A549 (cell line): ENCODE results near the gene RDH11. TPM values are rescaled to one million over a fixed set of nuclear protein-coding genes. Genes with fewer than 3 reads are reported as not detected.
A peak's percentile ranks its signal among the peaks of the same experiment; 100 is the strongest.

Experiments
- ATAC-seq, 2 experiments: fragments of 200-7000 bp in 1 of 2; fragments of >200 bp in 1 of 2; cut with Nextera tagmentation in 1 of 2; cut with Tn5 transposase in 1 of 2; 3 replicates each; pipeline versions ENCODE4 v1.8.0 to v1.9.1; 2018 to 2020; ENCODE audit warnings: mild to moderate bottlenecking in 1 of 2, moderate library complexity in 1 of 2
- CTCF ChIA-PET: fragments of 300-600 bp; sonication (Branson Sonifier 250); formaldehyde crosslinking; extraction: SDS; loops from one replicate; lab custom pipeline; 2021; ENCODE audit warnings: antibody characterized with exemption, inconsistent platforms; lab: Yijun Ruan, JAX
- POLR2A ChIA-PET: fragments of 350-600 bp; formaldehyde crosslinking; extraction: SDS; loops from one replicate; lab custom pipeline; 2021; ENCODE audit warnings: antibody characterized with exemption, inconsistent platforms; lab: Yijun Ruan, JAX
- DNase-seq, 2 experiments: peaks; one replicate each; pipeline versions ENCODE4 v3.0.0 to v3.0.0-alpha.2; 2011 to 2016; ENCODE audit warnings: low read depth in 1 of 2, low spot score in 1 of 2
- FAIRE-seq: peaks from 2 replicates; lab custom pipeline; 2011; peaks lifted over from hg19 to GRCh38; lab: Jason Lieb, UNC
- H3K27ac ChIP-seq, 2 experiments: fragments of >200 bp; sonication (Bioruptor Twin); formaldehyde crosslinking; 3 replicates each; pipeline ENCODE4 v1.5.1; 2016 to 2017
- H3K4me1 ChIP-seq: fragments of >200 bp; sonication (Bioruptor Twin); formaldehyde crosslinking; 3 replicates; pipeline ENCODE4 v1.6.1; 2016
- H3K4me2 ChIP-seq: fragments of >200 bp; sonication (Bioruptor Twin); formaldehyde crosslinking; 3 replicates; pipeline ENCODE4 v1.6.1; 2016
- H3K4me3 ChIP-seq: fragments of >200 bp; sonication (Bioruptor Twin); formaldehyde crosslinking; 3 replicates; pipeline ENCODE4 v1.5.1; 2016
- H3K9me3 ChIP-seq: fragments of >200 bp; sonication (Bioruptor Twin); formaldehyde crosslinking; 3 replicates; pipeline ENCODE4 v1.6.1; 2016
- CBX8 ChIP-seq: fragments of 200-600 bp; sonication (generic); IDR thresholded peaks from 2 replicates; pipeline ENCODE4 v1.6.1; 2016
- CHD4 ChIP-seq: fragments of 200-600 bp; sonication (generic); IDR thresholded peaks from 2 replicates; pipeline ENCODE4 v1.6.1; 2016; ENCODE audit warnings: antibody characterized with exemption, mild to moderate bottlenecking, borderline replicate concordance
- EP300 ChIP-seq, 2 experiments: fragments of >200 bp; sonication (Bioruptor Twin); formaldehyde crosslinking; IDR thresholded peaks; 2 replicates in 1 of 2; 3 replicates in 1 of 2; pipeline ENCODE4 v1.6.1; 2016 to 2017
- FOSL2 ChIP-seq, 2 experiments: fragments of 450-650 bp in 1 of 2; fragments of >200 bp in 1 of 2; sonication (Bioruptor Twin) in 1 of 2; formaldehyde crosslinking; IDR thresholded peaks; 2 replicates each; pipeline versions ENCODE4 v1.5.0 to v1.6.1; 2016 to 2020; ENCODE audit warnings: mild to moderate bottlenecking in 1 of 2, moderate library complexity in 1 of 2
- HEYL ChIP-seq: fragments of 250-450 bp; sonication (Bioruptor Pico); IDR thresholded peaks from 2 replicates; pipeline ENCODE4 v1.8.0; 2021; ENCODE audit warnings: mild to moderate bottlenecking, moderate library complexity
- HOXB13 ChIP-seq: fragments of 250-450 bp; sonication (Bioruptor Pico); IDR thresholded peaks from 2 replicates; pipeline ENCODE4 v1.5.0; 2020; ENCODE audit warnings: low read depth, mild to moderate bottlenecking, moderate library complexity
- JUN ChIP-seq, 2 experiments: fragments of >200 bp; sonication (Bioruptor Twin); formaldehyde crosslinking; IDR thresholded peaks; 2 replicates in 1 of 2; 3 replicates in 1 of 2; pipeline ENCODE4 v1.6.1; 2016 to 2017
- KDM5A ChIP-seq: fragments of 200-600 bp; sonication (generic); IDR thresholded peaks from 2 replicates; pipeline ENCODE4 v1.6.1; 2016; ENCODE audit warnings: antibody characterized with exemption, mild to moderate bottlenecking
- MAFK ChIP-seq: fragments of 450-650 bp; IDR thresholded peaks from 2 replicates; pipeline ENCODE4 v1.6.1; 2014; ENCODE audit not compliant: partially characterized antibody
- NFE2L2 ChIP-seq: fragments of 150-350 bp; conservative IDR thresholded peaks from 2 replicates; pipeline ENCODE4 v1.6.1; 2014; ENCODE audit warnings: low read length
- NPAS2 ChIP-seq: fragments of 250-450 bp; sonication (Bioruptor Pico); IDR thresholded peaks from 2 replicates; pipeline ENCODE4 v1.8.0; 2022; ENCODE audit warnings: mild to moderate bottlenecking, moderate library complexity, borderline replicate concordance
- NR3C1 ChIP-seq: fragments of >200 bp; sonication (Bioruptor Twin); formaldehyde crosslinking; IDR thresholded peaks from 3 replicates; pipeline ENCODE4 v1.6.1; 2017
- PHF8 ChIP-seq: fragments of 200-600 bp; sonication (generic); IDR thresholded peaks from 2 replicates; pipeline ENCODE4 v1.6.1; 2016; ENCODE audit warnings: low read depth, mild to moderate bottlenecking, antibody characterized with exemption, moderate library complexity, borderline replicate concordance
- RNF2 ChIP-seq: fragments of 200-600 bp; sonication (generic); IDR thresholded peaks from 2 replicates; pipeline ENCODE4 v1.6.1; 2016; ENCODE audit warnings: low read depth, mild to moderate bottlenecking, antibody characterized with exemption, moderate library complexity, borderline replicate concordance
- ZC3H11A ChIP-seq: fragments of 450-650 bp; IDR thresholded peaks from 2 replicates; pipeline ENCODE4 v1.6.1; 2014; ENCODE audit warnings: antibody characterized with exemption, mild to moderate bottlenecking
- ZNF302 ChIP-seq: fragments of 250-450 bp; sonication (Bioruptor Pico); IDR thresholded peaks from 2 replicates; pipeline ENCODE4 v1.9.0; 2021; ENCODE audit warnings: inconsistent platforms, mild to moderate bottlenecking, moderate library complexity
- ZSCAN20 ChIP-seq: fragments of 250-450 bp; sonication (Bioruptor Pico); IDR thresholded peaks from 2 replicates; pipeline ENCODE4 v1.8.0; 2022; ENCODE audit warnings: mild to moderate bottlenecking, moderate library complexity
- WGBS: methylation state at CpG from one replicate; pipeline ENCODE4 v1.1.6; 2017; ENCODE audit errors: missing lambda C conversion rate; 5-methylcytosine and 5-hydroxymethylcytosine counted together
- polyA plus RNA-seq, 4 experiments: library from polyadenylated mRNA; depleted of rRNA in 3 of 4; stranded (reverse); fragments of >200 nt; fragmentation: RNase III in 1 of 4; extraction: RNeasy Plus Mini Kit Qiagen cat#74134 plus additional on column Dnase treatment in 1 of 4; gene quantifications; 2 replicates in 3 of 4; 3 replicates in 1 of 4; pipeline ENCODE4 v1.2.3, GENCODE V29; 2011 to 2017
- TF ChIP-seq, protein P1 (sequence below): IDR thresholded peaks from 2 replicates; pipeline ENCODE4 v1.6.1; 2012
- TF ChIP-seq, protein P2 (sequence below): fragments of 250-450 bp; sonication (Bioruptor Pico); IDR thresholded peaks from 2 replicates; pipeline ENCODE4 v1.5.0; 2021; ENCODE audit warnings: mild to moderate bottlenecking, moderate library complexity, borderline replicate concordance
- TF ChIP-seq, protein P3 (sequence below): fragments of 450-650 bp; IDR thresholded peaks from 2 replicates; pipeline ENCODE4 v1.6.1; 2014; ENCODE audit warnings: antibody characterized with exemption

Gene RDH11
- polyA plus RNA-seq, 2 of the 4 experiments (the other 2 are of a cell fraction), result 85.7 to 132 TPM

DNA sequence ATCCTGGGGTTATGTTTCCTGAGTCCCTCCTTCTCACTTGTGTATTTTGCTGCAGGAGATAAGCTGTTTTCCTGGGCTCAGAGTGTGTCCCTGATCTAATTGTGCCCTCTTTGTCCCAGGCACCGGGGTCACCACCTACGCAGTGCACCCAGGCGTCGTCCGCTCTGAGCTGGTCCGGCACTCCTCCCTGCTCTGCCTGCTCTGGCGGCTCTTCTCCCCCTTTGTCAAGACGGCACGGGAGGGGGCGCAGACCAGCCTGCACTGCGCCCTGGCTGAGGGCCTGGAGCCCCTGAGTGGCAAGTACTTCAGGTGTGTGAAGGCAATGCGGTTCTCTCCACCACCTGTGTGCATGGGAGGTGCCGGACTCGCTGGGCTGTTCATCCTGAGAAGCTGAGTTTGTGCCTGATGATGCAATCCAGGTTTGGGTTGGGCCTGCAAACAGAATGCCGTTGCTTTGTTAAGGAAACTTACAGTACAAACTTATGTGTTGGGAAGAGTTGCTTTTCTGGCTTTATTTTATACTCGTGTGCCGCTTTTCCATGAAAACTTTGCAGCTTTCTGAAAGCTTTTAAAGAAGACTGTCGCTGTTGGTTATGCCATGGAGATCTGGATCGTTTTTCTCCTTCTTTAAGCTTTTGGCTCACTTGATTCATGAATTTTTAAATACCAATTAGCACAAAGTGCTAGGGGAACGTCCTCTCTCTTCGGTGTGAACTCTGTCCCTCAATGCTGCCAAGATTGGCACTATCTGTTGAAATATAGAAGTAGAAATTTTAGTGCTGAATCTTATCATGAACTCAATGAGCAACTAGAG, 33.7 kb upstream of the RDH11 start:
- POLR2A ChIA-PET, result no interaction called here
- Histone ChIP-seq H3K4me3 (no peak overlapping the region), H3K9me3 (peaks cover 3% of the 10 kb centered on the region; the same call in 1 of the 3 replicates), H3K4me1 (no peaks in the 10 kb centered on the region), H3K4me2 (no peak overlapping the region), H3K27ac (peak overlapping the region in 1 of 2 experiments; percentile 29; a peak in 3 of 6 replicates)
- FAIRE-seq (no peak), ATAC-seq (peak in 1 of 2 experiments; percentile 24; a peak in 2 of 6 replicates), DNase-seq (no peak)
- TF ChIP-seq ZNF302 (CRISPR knock-in tag), result no peak
- TF ChIP-seq, protein P1, sequence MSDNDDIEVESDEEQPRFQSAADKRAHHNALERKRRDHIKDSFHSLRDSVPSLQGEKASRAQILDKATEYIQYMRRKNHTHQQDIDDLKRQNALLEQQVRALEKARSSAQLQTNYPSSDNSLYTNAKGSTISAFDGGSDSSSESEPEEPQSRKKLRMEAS, result no peak
- TF ChIP-seq CBX8, result no peak
- TF ChIP-seq ZC3H11A, result no peak
- no peak for TF ChIP-seq FOSL2 (IDR thresholded peaks at IDR 0.05)
- TF ChIP-seq FOSL2 (CRISPR knock-in tag; IDR thresholded peaks at IDR 0.05), result no peak
- TF ChIP-seq, protein P2, sequence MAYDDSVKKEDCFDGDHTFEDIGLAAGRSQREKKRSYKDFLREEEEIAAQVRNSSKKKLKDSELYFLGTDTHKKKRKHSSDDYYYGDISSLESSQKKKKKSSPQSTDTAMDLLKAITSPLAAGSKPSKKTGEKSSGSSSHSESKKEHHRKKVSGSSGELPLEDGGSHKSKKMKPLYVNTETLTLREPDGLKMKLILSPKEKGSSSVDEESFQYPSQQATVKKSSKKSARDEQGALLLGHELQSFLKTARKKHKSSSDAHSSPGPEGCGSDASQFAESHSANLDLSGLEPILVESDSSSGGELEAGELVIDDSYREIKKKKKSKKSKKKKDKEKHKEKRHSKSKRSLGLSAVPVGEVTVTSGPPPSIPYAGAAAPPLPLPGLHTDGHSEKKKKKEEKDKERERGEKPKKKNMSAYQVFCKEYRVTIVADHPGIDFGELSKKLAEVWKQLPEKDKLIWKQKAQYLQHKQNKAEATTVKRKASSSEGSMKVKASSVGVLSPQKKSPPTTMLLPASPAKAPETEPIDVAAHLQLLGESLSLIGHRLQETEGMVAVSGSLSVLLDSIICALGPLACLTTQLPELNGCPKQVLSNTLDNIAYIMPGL (CRISPR knock-in tag), result no peak
- no peak for TF ChIP-seq KDM5A
- TF ChIP-seq EP300 (IDR thresholded peaks at IDR 0.05), result no peak
- TF ChIP-seq, protein P3, sequence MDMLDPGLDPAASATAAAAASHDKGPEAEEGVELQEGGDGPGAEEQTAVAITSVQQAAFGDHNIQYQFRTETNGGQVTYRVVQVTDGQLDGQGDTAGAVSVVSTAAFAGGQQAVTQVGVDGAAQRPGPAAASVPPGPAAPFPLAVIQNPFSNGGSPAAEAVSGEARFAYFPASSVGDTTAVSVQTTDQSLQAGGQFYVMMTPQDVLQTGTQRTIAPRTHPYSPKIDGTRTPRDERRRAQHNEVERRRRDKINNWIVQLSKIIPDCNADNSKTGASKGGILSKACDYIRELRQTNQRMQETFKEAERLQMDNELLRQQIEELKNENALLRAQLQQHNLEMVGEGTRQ, result no peak
- no peak for TF ChIP-seq NR3C1
- CTCF ChIA-PET, result interaction anchor here (0.6 to 1.7 kb wide), 3 partner anchors 10 to 148 kb away, joined by 3 to 5 read pairs (median 3); no protein-coding TSS in a partner anchor
- WGBS, result 80% methylated on average over 15 of the region's 21 CpGs

DNA sequence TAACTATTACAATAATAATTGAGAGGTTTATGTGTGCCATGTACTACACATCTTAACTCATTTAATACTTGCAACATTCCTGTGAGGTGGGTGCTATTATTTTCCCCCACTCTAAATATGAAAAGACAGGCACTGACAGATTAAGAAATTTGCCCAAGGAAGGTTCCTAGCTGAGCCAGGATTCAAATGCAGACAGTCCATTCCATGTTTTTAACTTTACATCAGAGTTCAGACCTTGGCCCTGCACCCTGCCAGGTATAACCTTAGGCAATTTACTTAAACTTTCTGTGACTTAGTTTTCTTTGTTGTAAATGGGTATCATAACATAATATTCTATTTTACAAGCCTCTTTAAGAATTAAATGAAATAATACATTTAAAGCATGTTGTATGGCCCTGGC, 32.7 kb upstream of the RDH11 start:
- Histone ChIP-seq H3K4me2 (no peak overlapping the region), H3K27ac (no peak overlapping the region), H3K9me3 (peaks cover 3% of the 10 kb centered on the region; the same call in 1 of the 3 replicates), H3K4me3 (no peak overlapping the region), H3K4me1 (no peaks in the 10 kb centered on the region)
- CTCF ChIA-PET, result interaction anchor here (1.7 to 2.6 kb wide), 3 partner anchors 9 to 24 kb away, joined by 5 to 20 read pairs (median 5); no protein-coding TSS in a partner anchor
- TF ChIP-seq PHF8, result no peak
- TF ChIP-seq JUN (IDR thresholded peaks at IDR 0.05), result no peak
- TF ChIP-seq, protein P1, result no peak
- TF ChIP-seq NPAS2, result no peak
- no peak for TF ChIP-seq HOXB13 (CRISPR knock-in tag)
- TF ChIP-seq RNF2, result no peak
- TF ChIP-seq MAFK, result no peak
- TF ChIP-seq CHD4, result no peak
- no peak for TF ChIP-seq NFE2L2
- no peak for TF ChIP-seq HEYL (CRISPR knock-in tag)
- TF ChIP-seq, protein P2 (CRISPR knock-in tag), result no peak
- TF ChIP-seq ZSCAN20 (CRISPR knock-in tag), result no peak
- TF ChIP-seq KDM5A, result no peak
- POLR2A ChIA-PET, result no interaction called here
- no peak for DNase-seq
- no peak for ATAC-seq
- FAIRE-seq, result no peak
